ENCODE results near the gene CCDC71.

DNA sequence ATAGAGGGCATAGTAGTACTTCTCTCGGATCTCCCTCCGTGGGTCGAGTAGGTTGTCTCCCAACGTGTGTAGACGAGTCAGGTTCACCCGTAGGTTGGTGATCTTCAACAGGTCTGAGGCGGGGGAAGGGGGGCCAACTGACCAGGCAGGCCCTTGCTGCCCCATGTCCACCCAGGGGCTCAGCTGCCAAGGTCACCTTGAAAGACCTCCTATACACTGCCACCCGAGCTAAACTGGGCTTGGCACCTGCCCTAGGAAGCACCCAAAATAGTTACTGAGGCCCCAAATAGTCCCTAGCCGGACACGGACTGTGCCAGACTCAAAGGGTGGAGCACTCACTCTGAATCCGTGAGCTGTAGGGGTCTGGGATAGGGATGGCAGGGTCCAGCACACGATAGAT lies 35.1 kb downstream of the CCDC71 start:
- TF ChIP-seq, protein P1, sequence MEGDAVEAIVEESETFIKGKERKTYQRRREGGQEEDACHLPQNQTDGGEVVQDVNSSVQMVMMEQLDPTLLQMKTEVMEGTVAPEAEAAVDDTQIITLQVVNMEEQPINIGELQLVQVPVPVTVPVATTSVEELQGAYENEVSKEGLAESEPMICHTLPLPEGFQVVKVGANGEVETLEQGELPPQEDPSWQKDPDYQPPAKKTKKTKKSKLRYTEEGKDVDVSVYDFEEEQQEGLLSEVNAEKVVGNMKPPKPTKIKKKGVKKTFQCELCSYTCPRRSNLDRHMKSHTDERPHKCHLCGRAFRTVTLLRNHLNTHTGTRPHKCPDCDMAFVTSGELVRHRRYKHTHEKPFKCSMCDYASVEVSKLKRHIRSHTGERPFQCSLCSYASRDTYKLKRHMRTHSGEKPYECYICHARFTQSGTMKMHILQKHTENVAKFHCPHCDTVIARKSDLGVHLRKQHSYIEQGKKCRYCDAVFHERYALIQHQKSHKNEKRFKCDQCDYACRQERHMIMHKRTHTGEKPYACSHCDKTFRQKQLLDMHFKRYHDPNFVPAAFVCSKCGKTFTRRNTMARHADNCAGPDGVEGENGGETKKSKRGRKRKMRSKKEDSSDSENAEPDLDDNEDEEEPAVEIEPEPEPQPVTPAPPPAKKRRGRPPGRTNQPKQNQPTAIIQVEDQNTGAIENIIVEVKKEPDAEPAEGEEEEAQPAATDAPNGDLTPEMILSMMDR (IDR thresholded peaks at IDR 0.05) = no peak
- TF ChIP-seq EZH2 (IDR thresholded peaks at IDR 0.05; ENCODE audit: borderline replicate concordance, insufficient read depth, low read depth, low read length, poor library complexity, severe bottlenecking) = no peak

Data from B cell (primary cell).